Ovary (tissue), 3 donors: ENCODE measurements around the gene GSKIP.

Source experiments
- CTCF ChIP-seq, 3 donors: fragments of 450-650 bp in 2 of 3; fragments of 200-600 bp in 1 of 3; IDR thresholded peaks; one replicate each; pipeline versions ENCODE4 v1.5.1 to v1.8.0; 2016 to 2022; ENCODE audit warnings: antibody characterized with exemption in 3 of 3, mild to moderate bottlenecking in 1 of 3
- POLR2A ChIP-seq: fragments of 450-650 bp; IDR thresholded peaks from one replicate; pipeline ENCODE4 v1.6.1; 2017; ENCODE audit warnings: antibody characterized with exemption, mild to moderate bottlenecking, moderate library complexity
- donor health status: DM: no; HTN: no; CAD: no.

GRCh38 chr14:96354246-96354645 lies 9.1 kb upstream of the GSKIP start:
- no peak for TF ChIP-seq POLR2A
- TF ChIP-seq CTCF (IDR thresholded peaks at IDR 0.05): no peak
